GM19455 (cell line): ENCODE results near the gene SKIL.

ENCODE experiments used
- ATAC-seq: cut with Tn5 transposase; IDR thresholded peaks from one replicate; pipeline ENCODE4 v1.9.1; 2021; ENCODE audit not compliant: unreplicated experiment

SKIL gene

DNA sequence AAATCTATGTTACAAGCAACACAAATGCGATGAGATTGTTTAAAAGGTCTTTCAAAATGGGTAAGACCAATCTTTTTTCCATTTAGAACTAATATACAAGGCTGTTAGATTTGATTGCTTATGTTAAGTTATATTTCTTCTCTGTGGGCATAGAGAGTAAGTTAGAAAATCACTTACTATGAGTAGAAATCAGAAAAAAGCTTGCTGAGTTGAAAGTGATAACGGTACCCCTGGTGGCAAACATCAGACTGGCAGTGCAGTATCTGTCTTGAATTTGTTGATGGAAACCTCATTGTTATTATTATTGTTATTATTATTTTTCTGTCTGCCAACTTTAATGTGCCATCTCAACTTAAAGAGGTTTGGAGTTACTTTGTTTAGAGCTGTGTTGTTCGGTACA is 73.5 kb downstream of the SKIL start:
- no peak for ATAC-seq

DNA sequence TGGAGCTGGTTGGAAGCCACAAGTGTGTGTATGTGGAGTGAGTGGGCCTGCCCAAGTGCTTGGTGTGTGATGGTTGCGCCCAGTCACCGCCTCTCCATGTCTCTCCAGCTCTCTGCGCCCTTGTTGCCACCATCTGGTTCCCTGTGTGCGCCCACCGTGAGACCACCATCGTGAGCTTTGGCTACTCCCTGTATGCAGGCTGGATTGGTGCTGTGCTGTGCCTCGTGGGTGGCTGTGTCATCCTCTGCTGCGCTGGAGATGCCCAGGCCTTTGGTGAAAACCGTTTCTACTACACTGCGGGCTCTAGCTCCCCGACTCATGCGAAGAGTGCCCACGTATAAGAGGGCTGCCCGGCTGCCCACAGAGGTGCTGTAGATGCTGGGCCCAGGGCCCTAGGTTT is 74.9 kb downstream of the SKIL start:
- ATAC-seq: no peak

DNA sequence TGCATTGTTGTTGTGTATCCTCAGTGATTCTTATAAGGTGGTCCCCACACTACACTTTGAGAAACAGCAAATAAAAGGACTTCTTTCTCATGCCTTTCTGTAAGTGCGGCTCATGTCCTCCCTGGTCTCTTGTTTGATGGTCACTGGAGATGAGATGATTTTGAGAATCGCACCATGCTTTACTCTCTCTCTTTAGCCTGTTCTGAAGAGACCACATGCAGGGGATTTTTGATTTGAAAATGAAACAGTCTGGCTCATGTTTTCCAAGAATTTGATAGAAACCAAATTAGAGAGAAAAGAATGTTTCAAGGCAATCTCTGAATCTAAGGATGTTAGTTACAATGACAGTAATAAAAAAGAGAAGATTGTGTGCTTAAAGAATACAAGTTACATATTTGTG is 79.2 kb downstream of the SKIL start:
- no peak for ATAC-seq

DNA sequence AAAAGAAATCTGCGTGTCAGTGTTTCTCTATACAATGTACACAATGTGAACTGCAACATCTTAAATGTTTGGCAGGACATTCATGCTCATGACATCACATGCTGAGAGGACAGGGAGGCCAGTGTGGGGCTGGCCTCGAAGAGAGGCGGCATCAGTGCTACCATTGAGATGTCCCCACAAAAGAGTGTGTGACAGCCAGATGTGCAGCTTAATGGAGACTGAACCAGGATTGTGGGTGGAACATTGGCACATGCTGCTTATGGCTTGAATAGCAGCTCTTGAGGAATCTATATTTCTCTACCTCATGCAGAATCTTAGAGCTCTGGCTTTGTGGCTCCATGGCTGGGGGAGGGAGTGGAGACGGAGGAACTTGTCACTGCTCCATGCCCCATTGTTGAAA is 79.7 kb downstream of the SKIL start:
- no peak for ATAC-seq

DNA sequence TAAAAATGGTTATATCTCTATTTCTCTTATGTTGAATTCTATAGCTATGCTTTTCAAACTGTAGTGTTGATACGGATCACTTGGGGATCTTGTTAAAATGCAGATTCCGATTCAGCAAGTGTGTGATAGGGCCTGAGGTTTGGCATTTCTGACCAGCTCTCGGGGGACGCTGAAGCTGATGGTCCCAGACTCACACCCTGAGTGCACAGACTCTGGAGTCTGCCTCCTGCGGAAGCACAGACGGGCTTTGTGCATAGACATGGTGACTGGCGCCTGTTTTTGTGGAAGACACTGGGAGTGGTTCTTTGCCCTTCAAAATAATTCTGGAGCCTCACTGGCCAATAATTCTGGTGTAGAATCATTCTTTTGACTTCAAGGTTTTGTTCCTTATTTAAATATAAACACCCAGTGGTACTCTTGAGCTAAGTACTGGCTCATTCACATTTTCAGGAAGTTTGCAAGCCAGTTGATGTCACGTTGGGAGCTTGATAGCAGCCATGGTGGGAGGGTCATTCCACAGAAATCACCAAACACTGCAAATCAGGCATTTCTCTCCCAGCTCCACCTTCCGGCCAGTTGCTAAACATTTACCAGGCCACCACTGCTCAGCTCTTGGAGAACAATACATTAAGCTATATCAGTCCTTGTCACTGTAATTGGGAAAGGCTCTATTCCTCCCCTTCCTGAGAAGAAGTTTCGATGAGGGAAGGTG is 80.3 kb downstream of the SKIL start:
- ATAC-seq: no peak

DNA sequence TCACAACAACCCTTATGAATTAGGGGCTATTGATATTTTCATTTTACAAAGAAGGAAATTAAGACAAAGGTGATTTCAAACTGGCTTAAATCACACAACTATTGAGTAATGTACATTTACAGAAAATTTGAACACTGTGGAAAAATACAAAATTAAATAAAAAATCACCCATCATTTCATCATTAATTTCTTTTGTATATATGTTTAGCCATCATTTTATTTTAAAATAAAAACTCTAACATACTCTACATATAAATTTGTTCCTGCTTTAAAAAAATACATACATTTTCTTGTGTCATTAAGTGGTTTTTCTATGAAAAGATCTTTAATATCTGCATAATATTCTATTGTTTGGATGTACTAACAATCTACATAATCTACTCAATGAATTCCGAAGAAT is 81.3 kb downstream of the SKIL start:
- no peak for ATAC-seq

DNA sequence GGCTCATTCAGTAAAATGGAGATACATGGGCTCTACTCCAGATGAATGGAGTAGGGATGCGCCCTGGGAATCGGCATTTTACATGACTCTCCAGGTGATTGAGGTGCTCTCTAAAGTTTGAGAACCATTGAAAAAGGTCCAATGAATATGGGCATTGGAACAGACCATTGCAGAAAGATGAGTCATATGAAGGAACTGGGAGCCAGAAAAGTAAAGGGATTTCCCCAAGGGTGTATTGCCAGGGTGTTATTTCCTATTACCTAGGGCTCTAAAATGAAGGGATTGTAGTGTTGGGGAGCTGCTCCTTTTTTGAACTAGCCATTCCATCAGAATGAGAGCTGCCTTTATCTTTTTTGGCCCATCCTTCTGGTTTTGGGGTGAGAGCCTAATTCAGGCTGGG is 82.8 kb downstream of the SKIL start:
- no peak for ATAC-seq

DNA sequence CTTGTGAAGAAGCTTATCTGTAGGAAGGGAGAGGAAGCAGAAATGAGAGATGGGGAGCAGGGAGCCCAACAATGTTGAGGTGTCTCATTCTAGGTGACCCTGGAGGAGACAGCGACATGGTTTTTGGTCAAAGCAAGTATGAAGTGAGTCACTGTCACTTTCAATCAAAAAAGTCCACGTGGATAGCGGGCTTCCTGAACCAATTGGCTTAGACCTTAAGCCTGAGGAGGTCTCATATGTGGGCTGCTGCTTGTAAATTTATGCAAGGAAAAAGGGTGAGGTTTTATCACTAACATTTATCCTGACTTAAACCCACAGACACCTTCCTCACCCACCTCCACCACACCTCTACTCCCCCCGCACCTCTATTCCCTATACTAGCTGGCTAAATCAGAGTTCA is 83.9 kb downstream of the SKIL start:
- no peak for ATAC-seq

DNA sequence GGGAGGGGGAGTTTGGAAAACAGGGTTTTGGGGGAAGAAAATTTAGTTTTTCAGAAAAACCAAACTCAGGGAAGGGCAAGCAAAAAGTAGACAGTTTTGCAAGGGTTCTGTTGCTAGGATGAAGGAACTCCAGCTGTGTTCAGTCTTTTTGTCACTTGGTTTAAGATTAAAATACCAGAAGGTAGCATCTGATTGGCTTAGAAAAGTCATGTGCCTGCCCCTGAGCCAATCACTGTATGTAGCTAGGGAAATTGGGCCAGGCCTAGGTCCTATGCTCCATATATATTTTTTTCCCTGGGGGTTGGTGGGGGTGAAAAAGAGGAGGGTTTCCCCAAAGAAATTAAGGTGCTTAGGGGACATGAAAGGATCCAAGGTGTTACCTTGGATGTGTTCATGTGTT is 85.4 kb downstream of the SKIL start:
- no peak for ATAC-seq

DNA sequence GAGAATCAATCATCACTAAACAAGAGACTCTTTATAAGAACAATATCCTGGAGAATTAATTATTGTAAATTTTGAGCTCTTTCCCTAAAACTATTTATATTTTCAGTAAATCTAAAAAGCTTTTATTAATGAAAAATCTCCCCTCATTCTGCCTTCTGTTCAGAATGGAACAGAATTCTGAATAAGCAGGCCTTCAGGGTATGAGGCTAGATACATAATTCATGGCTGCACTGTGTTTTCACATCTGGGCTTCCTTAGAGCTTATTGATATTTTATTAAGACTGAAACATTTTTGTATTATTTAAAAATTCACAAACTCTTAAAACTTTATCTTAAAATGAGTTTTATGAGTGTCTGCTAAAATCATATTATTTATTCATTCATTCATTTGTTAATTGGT is 85.9 kb downstream of the SKIL start:
- no peak for ATAC-seq
